WTC11 (cell line): ENCODE data around the gene NUP62.

Experiments used
- ELF4 ChIP-seq: sonication (generic); formaldehyde crosslinking; IDR thresholded peaks from 2 replicates; pipeline ENCODE4 v1.8.1; 2022; ENCODE audit warnings: low read depth, mild to moderate bottlenecking, moderate library complexity, missing genetic modification reagents
- FOXJ3 ChIP-seq: sonication (generic); formaldehyde crosslinking; IDR thresholded peaks from 2 replicates; pipeline ENCODE4 v1.9.0; 2021; ENCODE audit warnings: missing genetic modification reagents, mild to moderate bottlenecking, borderline replicate concordance
- MYBL2 ChIP-seq: sonication (generic); formaldehyde crosslinking; IDR thresholded peaks from 2 replicates; pipeline ENCODE4 v1.8.1; 2023; ENCODE audit warnings: mild to moderate bottlenecking, moderate library complexity, missing genetic modification reagents
- NR1H2 ChIP-seq: sonication (generic); formaldehyde crosslinking; IDR thresholded peaks from 2 replicates; pipeline ENCODE4 v1.9.0; 2021; ENCODE audit warnings: mild to moderate bottlenecking, moderate library complexity, missing genetic modification reagents
- RELA ChIP-seq: sonication (generic); formaldehyde crosslinking; IDR thresholded peaks from 2 replicates; pipeline ENCODE4 v1.8.1; 2022; ENCODE audit warnings: missing genetic modification reagents, mild to moderate bottlenecking, borderline replicate concordance
- ZNF138 ChIP-seq: sonication (generic); formaldehyde crosslinking; conservative IDR thresholded peaks from 2 replicates; pipeline ENCODE4 v1.8.1; 2022; ENCODE audit warnings: mild to moderate bottlenecking, moderate library complexity, missing genetic modification reagents
- TF ChIP-seq, protein P1 (sequence below): sonication (generic); formaldehyde crosslinking; IDR thresholded peaks from 2 replicates; pipeline ENCODE4 v1.8.0; 2022; ENCODE audit warnings: mild to moderate bottlenecking, missing genetic modification reagents
- TF ChIP-seq, protein P2 (sequence below): fragments of 250-450 bp; sonication (Bioruptor Pico); IDR thresholded peaks from 2 replicates; pipeline ENCODE4 v2.1.2; 2022; ENCODE audit warnings: mild to moderate bottlenecking, moderate library complexity
- TF ChIP-seq, protein P3 (sequence below): sonication (generic); formaldehyde crosslinking; IDR thresholded peaks from 2 replicates; pipeline ENCODE4 v1.8.0; 2023; ENCODE audit warnings: mild to moderate bottlenecking, missing genetic modification reagents
- TF ChIP-seq, protein P4 (sequence below): sonication (generic); formaldehyde crosslinking; IDR thresholded peaks from 2 replicates; pipeline ENCODE4 v1.8.0; 2022; ENCODE audit warnings: missing genetic modification reagents
- TF ChIP-seq, protein P5 (sequence below): fragments of 200-600 bp; IDR thresholded peaks from 2 replicates; pipeline ENCODE4 v1.8.0; 2022; ENCODE audit warnings: antibody characterized with exemption
- TF ChIP-seq, protein P6 (sequence below): sonication (generic); formaldehyde crosslinking; IDR thresholded peaks from 2 replicates; pipeline ENCODE4 v1.8.1; 2023; ENCODE audit warnings: mild to moderate bottlenecking, missing genetic modification reagents

DNA sequence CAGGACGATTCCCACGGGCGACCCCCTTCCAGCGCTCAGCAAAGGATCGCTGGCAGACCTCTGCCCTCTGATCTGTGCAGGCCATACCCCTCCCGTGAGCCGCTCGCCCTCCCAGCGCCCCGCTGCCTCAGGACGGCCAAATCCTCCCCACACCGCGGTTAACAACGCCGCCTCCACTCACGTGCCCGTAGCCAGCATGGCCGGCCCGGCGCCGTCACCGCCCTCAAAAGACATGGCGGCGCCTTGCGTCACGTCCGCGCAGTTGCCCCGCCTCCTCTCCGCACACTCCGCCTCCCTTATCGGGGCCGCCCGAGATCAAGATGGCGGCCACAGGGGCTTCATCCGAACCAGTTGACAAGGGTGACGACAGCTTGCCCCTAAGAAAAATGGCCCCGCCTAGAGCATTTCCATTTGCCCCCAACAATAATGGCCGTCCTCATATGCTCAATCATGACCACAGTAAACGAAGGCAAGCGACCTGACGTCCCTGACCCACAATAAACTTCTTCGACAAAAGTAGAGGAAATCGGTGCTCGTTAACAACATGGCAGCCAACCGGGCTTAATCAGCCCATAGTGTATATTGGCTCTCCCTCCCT, 52.8 kb downstream of the NUP62 start:
- no peak for TF ChIP-seq FOXJ3 (CRISPR knock-in tag)
- TF ChIP-seq, protein P1, sequence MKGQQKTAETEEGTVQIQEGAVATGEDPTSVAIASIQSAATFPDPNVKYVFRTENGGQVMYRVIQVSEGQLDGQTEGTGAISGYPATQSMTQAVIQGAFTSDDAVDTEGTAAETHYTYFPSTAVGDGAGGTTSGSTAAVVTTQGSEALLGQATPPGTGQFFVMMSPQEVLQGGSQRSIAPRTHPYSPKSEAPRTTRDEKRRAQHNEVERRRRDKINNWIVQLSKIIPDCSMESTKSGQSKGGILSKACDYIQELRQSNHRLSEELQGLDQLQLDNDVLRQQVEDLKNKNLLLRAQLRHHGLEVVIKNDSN = peak; percentile 81
- TF ChIP-seq RELA (CRISPR knock-in tag) = no peak
- TF ChIP-seq, protein P2, sequence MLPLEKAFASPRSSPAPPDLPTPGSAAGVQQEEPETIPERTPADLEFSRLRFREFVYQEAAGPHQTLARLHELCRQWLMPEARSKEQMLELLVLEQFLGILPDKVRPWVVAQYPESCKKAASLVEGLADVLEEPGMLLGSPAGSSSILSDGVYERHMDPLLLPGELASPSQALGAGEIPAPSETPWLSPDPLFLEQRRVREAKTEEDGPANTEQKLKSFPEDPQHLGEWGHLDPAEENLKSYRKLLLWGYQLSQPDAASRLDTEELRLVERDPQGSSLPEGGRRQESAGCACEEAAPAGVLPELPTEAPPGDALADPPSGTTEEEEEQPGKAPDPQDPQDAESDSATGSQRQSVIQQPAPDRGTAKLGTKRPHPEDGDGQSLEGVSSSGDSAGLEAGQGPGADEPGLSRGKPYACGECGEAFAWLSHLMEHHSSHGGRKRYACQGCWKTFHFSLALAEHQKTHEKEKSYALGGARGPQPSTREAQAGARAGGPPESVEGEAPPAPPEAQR = no peak
- TF ChIP-seq, protein P3, sequence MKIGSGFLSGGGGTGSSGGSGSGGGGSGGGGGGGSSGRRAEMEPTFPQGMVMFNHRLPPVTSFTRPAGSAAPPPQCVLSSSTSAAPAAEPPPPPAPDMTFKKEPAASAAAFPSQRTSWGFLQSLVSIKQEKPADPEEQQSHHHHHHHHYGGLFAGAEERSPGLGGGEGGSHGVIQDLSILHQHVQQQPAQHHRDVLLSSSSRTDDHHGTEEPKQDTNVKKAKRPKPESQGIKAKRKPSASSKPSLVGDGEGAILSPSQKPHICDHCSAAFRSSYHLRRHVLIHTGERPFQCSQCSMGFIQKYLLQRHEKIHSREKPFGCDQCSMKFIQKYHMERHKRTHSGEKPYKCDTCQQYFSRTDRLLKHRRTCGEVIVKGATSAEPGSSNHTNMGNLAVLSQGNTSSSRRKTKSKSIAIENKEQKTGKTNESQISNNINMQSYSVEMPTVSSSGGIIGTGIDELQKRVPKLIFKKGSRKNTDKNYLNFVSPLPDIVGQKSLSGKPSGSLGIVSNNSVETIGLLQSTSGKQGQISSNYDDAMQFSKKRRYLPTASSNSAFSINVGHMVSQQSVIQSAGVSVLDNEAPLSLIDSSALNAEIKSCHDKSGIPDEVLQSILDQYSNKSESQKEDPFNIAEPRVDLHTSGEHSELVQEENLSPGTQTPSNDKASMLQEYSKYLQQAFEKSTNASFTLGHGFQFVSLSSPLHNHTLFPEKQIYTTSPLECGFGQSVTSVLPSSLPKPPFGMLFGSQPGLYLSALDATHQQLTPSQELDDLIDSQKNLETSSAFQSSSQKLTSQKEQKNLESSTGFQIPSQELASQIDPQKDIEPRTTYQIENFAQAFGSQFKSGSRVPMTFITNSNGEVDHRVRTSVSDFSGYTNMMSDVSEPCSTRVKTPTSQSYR = no peak
- TF ChIP-seq ELF4 = no peak
- TF ChIP-seq, protein P4, sequence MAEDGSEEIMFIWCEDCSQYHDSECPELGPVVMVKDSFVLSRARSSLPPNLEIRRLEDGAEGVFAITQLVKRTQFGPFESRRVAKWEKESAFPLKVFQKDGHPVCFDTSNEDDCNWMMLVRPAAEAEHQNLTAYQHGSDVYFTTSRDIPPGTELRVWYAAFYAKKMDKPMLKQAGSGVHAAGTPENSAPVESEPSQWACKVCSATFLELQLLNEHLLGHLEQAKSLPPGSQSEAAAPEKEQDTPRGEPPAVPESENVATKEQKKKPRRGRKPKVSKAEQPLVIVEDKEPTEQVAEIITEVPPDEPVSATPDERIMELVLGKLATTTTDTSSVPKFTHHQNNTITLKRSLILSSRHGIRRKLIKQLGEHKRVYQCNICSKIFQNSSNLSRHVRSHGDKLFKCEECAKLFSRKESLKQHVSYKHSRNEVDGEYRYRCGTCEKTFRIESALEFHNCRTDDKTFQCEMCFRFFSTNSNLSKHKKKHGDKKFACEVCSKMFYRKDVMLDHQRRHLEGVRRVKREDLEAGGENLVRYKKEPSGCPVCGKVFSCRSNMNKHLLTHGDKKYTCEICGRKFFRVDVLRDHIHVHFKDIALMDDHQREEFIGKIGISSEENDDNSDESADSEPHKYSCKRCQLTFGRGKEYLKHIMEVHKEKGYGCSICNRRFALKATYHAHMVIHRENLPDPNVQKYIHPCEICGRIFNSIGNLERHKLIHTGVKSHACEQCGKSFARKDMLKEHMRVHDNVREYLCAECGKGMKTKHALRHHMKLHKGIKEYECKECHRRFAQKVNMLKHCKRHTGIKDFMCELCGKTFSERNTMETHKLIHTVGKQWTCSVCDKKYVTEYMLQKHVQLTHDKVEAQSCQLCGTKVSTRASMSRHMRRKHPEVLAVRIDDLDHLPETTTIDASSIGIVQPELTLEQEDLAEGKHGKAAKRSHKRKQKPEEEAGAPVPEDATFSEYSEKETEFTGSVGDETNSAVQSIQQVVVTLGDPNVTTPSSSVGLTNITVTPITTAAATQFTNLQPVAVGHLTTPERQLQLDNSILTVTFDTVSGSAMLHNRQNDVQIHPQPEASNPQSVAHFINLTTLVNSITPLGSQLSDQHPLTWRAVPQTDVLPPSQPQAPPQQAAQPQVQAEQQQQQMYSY = no peak
- TF ChIP-seq, protein P5, sequence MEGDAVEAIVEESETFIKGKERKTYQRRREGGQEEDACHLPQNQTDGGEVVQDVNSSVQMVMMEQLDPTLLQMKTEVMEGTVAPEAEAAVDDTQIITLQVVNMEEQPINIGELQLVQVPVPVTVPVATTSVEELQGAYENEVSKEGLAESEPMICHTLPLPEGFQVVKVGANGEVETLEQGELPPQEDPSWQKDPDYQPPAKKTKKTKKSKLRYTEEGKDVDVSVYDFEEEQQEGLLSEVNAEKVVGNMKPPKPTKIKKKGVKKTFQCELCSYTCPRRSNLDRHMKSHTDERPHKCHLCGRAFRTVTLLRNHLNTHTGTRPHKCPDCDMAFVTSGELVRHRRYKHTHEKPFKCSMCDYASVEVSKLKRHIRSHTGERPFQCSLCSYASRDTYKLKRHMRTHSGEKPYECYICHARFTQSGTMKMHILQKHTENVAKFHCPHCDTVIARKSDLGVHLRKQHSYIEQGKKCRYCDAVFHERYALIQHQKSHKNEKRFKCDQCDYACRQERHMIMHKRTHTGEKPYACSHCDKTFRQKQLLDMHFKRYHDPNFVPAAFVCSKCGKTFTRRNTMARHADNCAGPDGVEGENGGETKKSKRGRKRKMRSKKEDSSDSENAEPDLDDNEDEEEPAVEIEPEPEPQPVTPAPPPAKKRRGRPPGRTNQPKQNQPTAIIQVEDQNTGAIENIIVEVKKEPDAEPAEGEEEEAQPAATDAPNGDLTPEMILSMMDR = no peak
- no peak for TF ChIP-seq NR1H2 (CRISPR knock-in tag)
- TF ChIP-seq MYBL2 (CRISPR knock-in tag) = no peak
- TF ChIP-seq ZNF138 (CRISPR knock-in tag) = no peak
- TF ChIP-seq, protein P6, sequence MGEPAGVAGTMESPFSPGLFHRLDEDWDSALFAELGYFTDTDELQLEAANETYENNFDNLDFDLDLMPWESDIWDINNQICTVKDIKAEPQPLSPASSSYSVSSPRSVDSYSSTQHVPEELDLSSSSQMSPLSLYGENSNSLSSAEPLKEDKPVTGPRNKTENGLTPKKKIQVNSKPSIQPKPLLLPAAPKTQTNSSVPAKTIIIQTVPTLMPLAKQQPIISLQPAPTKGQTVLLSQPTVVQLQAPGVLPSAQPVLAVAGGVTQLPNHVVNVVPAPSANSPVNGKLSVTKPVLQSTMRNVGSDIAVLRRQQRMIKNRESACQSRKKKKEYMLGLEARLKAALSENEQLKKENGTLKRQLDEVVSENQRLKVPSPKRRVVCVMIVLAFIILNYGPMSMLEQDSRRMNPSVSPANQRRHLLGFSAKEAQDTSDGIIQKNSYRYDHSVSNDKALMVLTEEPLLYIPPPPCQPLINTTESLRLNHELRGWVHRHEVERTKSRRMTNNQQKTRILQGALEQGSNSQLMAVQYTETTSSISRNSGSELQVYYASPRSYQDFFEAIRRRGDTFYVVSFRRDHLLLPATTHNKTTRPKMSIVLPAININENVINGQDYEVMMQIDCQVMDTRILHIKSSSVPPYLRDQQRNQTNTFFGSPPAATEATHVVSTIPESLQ (CRISPR knock-in tag) = no peak
